Brain pericyte (primary cell): ENCODE data around the gene KLHDC8B.

Experiments used
- DNase-seq: peaks from one replicate; pipeline ENCODE4 v3.0.0-alpha.2; 2012; ENCODE audit warnings: low read depth, low spot score

KLHDC8B gene

DNA sequence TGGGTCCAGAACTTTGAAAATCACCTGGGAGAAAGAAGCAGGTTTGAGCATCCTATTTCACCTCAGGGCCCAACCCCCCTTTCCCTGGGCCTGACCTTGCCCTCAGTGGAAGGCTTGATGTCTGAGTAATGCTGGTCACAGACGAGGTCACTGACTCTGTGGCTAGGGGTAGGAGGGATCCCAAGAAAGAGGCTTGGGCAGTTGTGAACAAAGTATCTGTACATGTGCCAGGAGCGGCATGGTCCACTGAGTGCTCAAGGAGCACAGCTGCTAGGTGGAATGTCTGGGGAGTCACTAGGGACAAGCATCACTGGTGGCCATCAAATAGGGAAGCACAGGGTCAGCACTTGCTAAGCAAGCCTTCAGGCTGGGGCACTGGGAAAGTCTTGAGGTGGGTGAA lies 12.6 kb upstream of the KLHDC8B start:
- DNase-seq: no peak

- no peak for DNase-seq
Observed at GRCh38 chr3:49161197-49161596, 10.2 kb upstream of the KLHDC8B start.

DNA sequence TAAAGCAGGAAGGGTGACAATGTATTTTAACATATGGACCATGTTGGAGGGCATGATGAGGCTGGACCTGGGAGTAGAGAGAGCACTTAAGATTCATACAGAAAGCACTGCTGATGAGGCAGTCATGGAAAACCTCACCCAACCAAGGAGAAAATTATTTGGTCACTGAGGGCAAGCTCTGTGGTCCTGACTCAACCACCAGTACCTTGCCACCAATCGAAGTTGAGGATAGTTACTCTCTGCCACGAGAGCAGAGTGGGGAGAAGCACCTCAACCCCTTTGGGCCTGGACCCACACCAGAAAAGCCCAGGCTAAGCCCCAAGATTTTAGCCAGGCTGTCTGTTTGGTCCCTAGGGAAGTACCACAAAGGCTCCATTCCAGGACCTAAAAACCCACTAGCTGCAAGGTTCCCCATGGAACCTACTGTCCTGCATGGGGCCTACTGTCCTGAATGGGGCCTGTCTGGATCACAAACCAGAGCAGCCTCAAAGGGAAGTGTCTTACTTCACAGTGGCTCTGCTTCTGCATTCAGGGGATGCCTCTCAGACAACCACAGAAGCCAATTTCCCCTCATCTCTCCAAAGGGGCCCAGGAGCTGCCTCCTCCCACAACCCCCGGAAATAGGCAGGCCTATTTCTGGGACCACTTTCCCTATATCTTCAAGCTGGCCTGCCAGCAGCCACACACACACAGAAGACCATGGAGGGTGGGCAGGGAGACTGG lies 9.4 kb upstream of the KLHDC8B start:
- DNase-seq: no peak

DNA sequence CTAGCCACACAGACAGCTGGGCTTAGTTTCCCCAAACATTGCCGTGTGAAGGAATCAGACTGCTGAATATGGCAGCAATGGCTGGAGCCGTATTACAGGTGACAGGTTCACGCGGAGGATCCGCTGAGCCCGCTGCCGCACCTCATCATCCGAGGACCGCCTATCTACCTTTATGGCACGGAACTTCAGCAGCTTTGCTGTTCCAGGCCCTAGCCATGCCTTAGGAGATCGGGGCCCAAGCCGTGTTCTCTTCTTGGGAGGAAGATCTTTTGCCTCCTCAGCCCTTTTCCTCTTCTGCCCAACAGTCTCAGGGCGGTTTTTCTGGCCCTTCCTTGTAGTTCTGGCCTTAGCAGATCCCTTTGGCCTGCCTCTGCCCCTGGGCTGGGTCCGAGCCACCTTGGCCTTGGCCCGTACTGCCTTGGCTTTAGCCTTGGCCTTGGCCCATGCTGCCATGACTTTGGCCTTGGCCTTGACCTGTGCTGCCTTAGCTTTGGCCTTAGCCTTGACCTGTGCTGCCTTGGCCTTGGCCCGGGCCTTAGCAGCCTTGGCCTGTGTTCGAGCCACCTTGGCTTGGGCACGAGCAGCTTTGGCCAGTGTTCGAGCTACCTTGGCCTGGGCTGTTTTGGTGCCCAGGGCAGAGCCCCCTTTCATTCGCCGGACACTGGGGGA lies 8.5 kb upstream of the KLHDC8B start:
- no peak for DNase-seq

GRCh38 chr3:49163609-49164008 lies 7.8 kb upstream of the KLHDC8B start:
- no peak for DNase-seq

GRCh38 chr3:49164983-49165720 lies 6.2 kb upstream of the KLHDC8B start:
- DNase-seq: no peak

DNA sequence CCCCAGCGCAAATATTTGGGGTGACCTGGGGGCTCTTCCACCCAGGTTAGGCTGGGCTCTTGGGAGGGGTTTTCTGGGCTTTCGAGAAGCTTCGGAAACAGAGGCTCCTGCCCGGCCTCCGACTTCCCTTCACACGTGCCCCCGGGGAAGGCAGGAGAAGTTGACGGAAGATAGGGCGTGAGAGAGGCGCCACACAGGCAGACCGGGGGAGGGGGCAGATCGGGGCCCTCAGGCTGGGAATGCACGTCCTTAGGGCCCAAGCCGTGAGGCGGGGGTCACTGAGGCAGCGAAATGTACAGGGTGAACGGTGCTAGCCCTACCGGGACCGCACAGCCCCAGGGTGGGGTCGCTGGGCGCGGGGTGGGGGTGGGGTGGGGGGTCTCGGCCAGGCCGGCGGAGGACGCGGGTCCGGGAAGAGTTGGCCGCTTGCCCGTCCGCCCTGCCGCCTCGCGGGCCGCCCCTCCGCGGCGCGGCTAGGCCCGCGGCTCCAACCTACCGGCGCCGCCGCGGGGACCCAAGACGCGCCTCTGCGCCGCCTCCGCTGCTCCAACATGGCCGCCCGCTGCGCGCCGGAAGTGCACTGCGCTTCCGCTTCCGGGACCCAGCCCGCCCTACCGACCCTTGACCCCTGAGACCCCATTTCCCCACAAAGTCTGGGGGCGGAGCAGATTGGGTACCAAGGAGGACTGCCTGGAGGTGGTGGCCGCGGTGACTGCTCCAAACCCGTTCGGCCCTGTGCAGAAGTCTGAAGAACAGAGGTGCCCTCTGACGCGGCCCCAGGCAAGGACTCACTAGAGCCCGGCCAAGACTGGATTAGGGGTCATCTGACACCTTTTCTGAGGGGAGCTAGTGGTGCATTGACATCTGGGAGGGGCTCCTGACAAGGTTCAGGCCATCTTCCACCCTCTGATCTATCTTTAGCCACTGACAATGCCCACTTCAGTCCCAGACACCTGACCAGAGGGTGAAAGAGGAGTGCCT lies 5.3 kb upstream of the KLHDC8B start, which contains the start of gene CCDC71:
TSS of gene CCDC71 (minus strand) at position 561 of the 981 bp plus-strand sequence. CDS start 2,123 bp downstream, outside the sequence.
- no peak for DNase-seq

GRCh38 chr3:49166752-49167556 lies 4.4 kb upstream of the KLHDC8B start:
- DNase-seq: no peak

DNA sequence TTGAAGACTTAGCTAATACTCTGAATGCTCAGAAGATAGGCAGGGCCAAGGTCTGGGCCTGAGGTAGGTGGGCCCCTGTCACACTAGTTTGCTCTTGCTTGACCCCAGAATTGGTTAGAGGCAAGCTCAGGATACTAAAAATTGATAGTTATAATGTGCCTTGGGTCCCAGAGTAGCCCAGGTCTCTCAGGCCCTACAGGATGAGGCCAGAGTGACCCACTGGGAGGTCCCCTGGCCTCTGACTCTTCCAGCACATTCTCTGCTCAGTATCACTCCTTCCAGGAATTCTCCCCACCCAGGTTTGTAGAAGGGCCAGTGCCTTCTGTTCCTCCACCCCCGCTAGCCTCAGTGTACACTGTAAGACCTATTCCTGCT lies 667 bp upstream of the KLHDC8B start:
- no peak for DNase-seq

- no peak for DNase-seq
Observed at GRCh38 chr3:49171775-49172500, 540 bp downstream of the KLHDC8B start.

- DNase-seq: no peak
Observed at GRCh38 chr3:49172551-49173041, 1.2 kb downstream of the KLHDC8B start.

GRCh38 chr3:49173116-49173791 lies 1.9 kb downstream of the KLHDC8B start:
- no peak for DNase-seq

GRCh38 chr3:49173792-49174170 lies 2.4 kb downstream of the KLHDC8B start:
- DNase-seq: no peak

- DNase-seq: no peak
Observed at GRCh38 chr3:49174397-49174985, 3.1 kb downstream of the KLHDC8B start.

- no peak for DNase-seq
Observed at GRCh38 chr3:49175530-49175929, 4.1 kb downstream of the KLHDC8B start.

- no peak for DNase-seq
Observed at GRCh38 chr3:49177073-49177472, 5.7 kb downstream of the KLHDC8B start.

GRCh38 chr3:49180116-49180515 lies 8.7 kb downstream of the KLHDC8B start:
- no peak for DNase-seq

DNA sequence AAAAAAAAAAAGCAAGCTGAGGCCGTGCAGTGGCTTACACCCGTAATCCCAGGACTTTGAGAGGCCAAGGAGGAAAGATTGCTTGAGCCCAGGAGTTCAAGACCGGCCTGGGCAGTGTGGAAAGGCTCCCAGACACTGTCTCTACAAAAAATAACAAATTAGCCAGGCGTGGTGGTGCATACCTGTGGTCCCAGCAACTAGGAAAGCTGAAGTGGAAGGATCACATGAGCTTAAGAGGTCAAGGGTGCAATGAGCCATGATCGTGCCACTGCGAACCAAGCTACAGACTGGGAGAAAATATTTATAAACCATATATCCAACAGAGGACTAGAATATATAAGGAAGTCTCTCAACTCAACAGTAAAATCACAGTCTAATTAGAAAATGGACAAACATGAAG lies 10.0 kb downstream of the KLHDC8B start:
- no peak for DNase-seq

DNA sequence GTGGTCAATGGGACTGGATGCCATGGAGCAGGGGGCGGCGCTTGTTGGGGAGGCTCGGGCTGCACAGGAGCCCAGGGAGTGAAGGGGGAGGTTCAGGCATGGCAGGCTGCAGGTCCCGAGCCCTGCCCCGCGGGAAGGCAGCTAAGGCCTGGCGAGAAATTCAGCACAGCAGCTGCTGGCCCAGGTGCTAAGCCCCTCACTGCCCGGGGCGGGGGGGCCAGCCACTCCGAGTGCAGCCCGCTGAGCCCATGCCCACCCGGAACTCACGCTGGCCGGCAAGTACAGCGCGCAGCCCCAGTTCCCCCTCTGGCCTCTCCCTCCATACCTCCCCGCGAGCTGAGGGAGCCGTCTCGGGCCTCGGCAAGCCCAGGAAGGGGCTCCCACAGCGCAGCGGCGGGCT lies 11.3 kb downstream of the KLHDC8B start:
- DNase-seq: no peak
